K562 (cell line): ENCODE results near the gene TMIGD3. TPM values are rescaled to one million over a fixed set of nuclear protein-coding genes. Genes with fewer than 3 reads are reported as not detected.

ENCODE experiments used
- ATAC-seq: fragments of 200-7000 bp; cut with Tn5 transposase; 3 replicates; pipeline ENCODE4 v1.9.1; 2020; ENCODE audit warnings: moderate library complexity
- Bru-seq: library from RNA; stranded (reverse); fragments of 400-500 nt; gene quantifications from one replicate; lab custom pipeline; 2021; lab: Mats Ljungman, UMichigan
- BruChase-seq, 2 experiments: library from RNA; stranded (reverse); fragments of 400-500 nt; gene quantifications; one replicate each; lab custom pipeline; 2021; lab: Mats Ljungman, UMichigan
- BruUV-seq: library from RNA; stranded (reverse); fragments of 400-500 nt; replicated peaks from 2 replicates; lab custom pipeline; 2021; lab: Mats Ljungman, UMichigan
- CTCF ChIA-PET: fragments of 300-600 bp; formaldehyde crosslinking; extraction: SDS; loops from one replicate; lab custom pipeline; 2021; ENCODE audit warnings: low intra/inter-chr PET ratio; lab: Yijun Ruan, JAX
- POLR2A ChIA-PET: fragments of 300-600, 350-650 bp; sonication (Branson Sonifier 250); formaldehyde crosslinking; extraction: SDS; loops from one replicate; lab custom pipeline; 2021; ENCODE audit warnings: antibody characterized with exemption, inconsistent platforms; lab: Yijun Ruan, JAX
- DNase-seq, 4 experiments: peaks; one replicate each; pipeline versions ENCODE4 v3.0.0 to v3.0.0-alpha.2; 2011 to 2018; ENCODE audit warnings: low spot score in 3 of 4, mixed read lengths in 3 of 4; ENCODE audit errors: extremely low read depth in 1 of 4
- FAIRE-seq: peaks from 2 replicates; lab custom pipeline; 2011; peaks lifted over from hg19 to GRCh38; lab: Jason Lieb, UNC
- H2AFZ ChIP-seq: 2 replicates; pipeline ENCODE4 v1.6.0; 2011; ENCODE audit warnings: low read depth, low read length, control low read depth, inconsistent platforms
- H3K27ac ChIP-seq: fragments of 200-600 bp; 3 replicates; pipeline ENCODE4 v1.8.0; 2011; ENCODE audit warnings: low read depth, mild to moderate bottlenecking, control low read depth, inconsistent platforms, low read length, moderate library complexity, mixed read lengths; ENCODE audit errors: extremely low read depth
- H3K27me3 ChIP-seq, 2 experiments: fragments of 300-600 bp in 1 of 2; 2 replicates in 1 of 2; 3 replicates in 1 of 2; pipeline versions ENCODE4 v1.6.0 to v1.8.0; 2011; ENCODE audit warnings: inconsistent platforms in 2 of 2, low read length in 2 of 2, mild to moderate bottlenecking in 1 of 2, mixed read lengths in 1 of 2, moderate library complexity in 1 of 2; ENCODE audit not compliant: control insufficient read depth in 2 of 2, insufficient read depth in 2 of 2
- H3K36me3 ChIP-seq: fragments of 300-600 bp; 3 replicates; pipeline ENCODE4 v1.8.0; 2011; ENCODE audit warnings: mild to moderate bottlenecking, low read length, inconsistent platforms; ENCODE audit not compliant: control insufficient read depth, insufficient read depth
- H3K4me1 ChIP-seq, 2 experiments: fragments of 200-600 bp in 1 of 2; replicated peaks in 1 of 2; 2 replicates in 1 of 2; 3 replicates in 1 of 2; pipeline versions ENCODE4 v1.5.1 to v1.8.0; 2011; ENCODE audit warnings: inconsistent platforms in 2 of 2, low read length in 2 of 2, mild to moderate bottlenecking in 1 of 2, mixed read lengths in 1 of 2, moderate library complexity in 1 of 2; ENCODE audit not compliant: control insufficient read depth in 2 of 2, insufficient read depth in 2 of 2
- H3K4me2 ChIP-seq: 2 replicates; pipeline ENCODE4 v1.6.1; 2011; ENCODE audit warnings: low read length, control low read depth, inconsistent platforms, mixed read lengths; ENCODE audit not compliant: insufficient read depth
- H3K4me3 ChIP-seq: fragments of 200-600 bp; sonication (generic), shearing (Covaris generic); 2 replicates; pipeline ENCODE4 v1.5.1; 2016; ENCODE audit warnings: control low read depth, inconsistent platforms
- H3K79me2 ChIP-seq: fragments of 200-600 bp; 3 replicates; pipeline ENCODE4 v1.8.0; 2011; ENCODE audit warnings: low read length, inconsistent platforms; ENCODE audit not compliant: control insufficient read depth, insufficient read depth
- H3K9ac ChIP-seq, 2 experiments: 2 replicates each; pipeline versions ENCODE4 v1.6.0 to v1.6.1; 2011; ENCODE audit warnings: low read depth in 2 of 2, low read length in 2 of 2, control low read depth in 1 of 2, inconsistent platforms in 1 of 2, mild to moderate bottlenecking in 1 of 2, mixed read lengths in 1 of 2; ENCODE audit not compliant: insufficient read depth in 1 of 2
- H3K9me1 ChIP-seq: one replicate; pipeline ENCODE4 v1.6.0; 2011; ENCODE audit warnings: inconsistent platforms, mild to moderate bottlenecking, low read length, moderate library complexity; ENCODE audit not compliant: control insufficient read depth, insufficient read depth
- H3K9me3 ChIP-seq: replicated peaks from 2 replicates; pipeline ENCODE4 v1.5.1; 2011; ENCODE audit warnings: low read depth, low read length, inconsistent platforms; ENCODE audit not compliant: control insufficient read depth, insufficient read depth
- H4K20me1 ChIP-seq: replicated peaks from 2 replicates; pipeline ENCODE4 v1.6.1; 2011; ENCODE audit warnings: low read length, inconsistent platforms, mixed read lengths; ENCODE audit not compliant: control insufficient read depth, insufficient read depth
- DDX20 ChIP-seq: fragments of 450-650 bp; IDR thresholded peaks from 2 replicates; pipeline ENCODE4 v1.6.1; 2016; ENCODE audit warnings: missing genetic modification characterization, low read depth, mild to moderate bottlenecking, missing compliant biosample characterization, moderate library complexity
- DPF2 ChIP-seq: fragments of 450-650 bp; IDR thresholded peaks from 2 replicates; pipeline ENCODE4 v1.6.1; 2016
- HMG20B ChIP-seq: fragments of 250-450 bp; sonication (Bioruptor Pico); IDR thresholded peaks from 2 replicates; pipeline ENCODE4 v1.5.0; 2021; ENCODE audit warnings: mild to moderate bottlenecking
- POLR2H ChIP-seq: IDR thresholded peaks from 2 replicates; pipeline ENCODE4 v1.6.1; 2016; ENCODE audit warnings: missing genetic modification characterization, low read depth, mild to moderate bottlenecking, control low read depth, missing compliant biosample characterization, moderate library complexity
- TARDBP ChIP-seq: fragments of 450-650 bp; IDR thresholded peaks from 2 replicates; pipeline ENCODE4 v1.6.1; 2016
- TGIF2 ChIP-seq: sonication (generic); formaldehyde crosslinking; IDR thresholded peaks from 2 replicates; pipeline ENCODE4 v1.8.1; 2022; ENCODE audit warnings: mild to moderate bottlenecking, missing genetic modification reagents, moderate library complexity
- ZNF445 ChIP-seq: fragments of 250-450 bp; sonication (Bioruptor Pico); IDR thresholded peaks from 2 replicates; pipeline ENCODE4 v1.4.0; 2020; ENCODE audit warnings: low read depth, mild to moderate bottlenecking, moderate library complexity
- ZNF561 ChIP-seq: fragments of 450-650 bp; formaldehyde crosslinking; conservative IDR thresholded peaks from 2 replicates; pipeline ENCODE4 v1.4.0; 2020; ENCODE audit warnings: mild to moderate bottlenecking, moderate library complexity
- ZNF76 ChIP-seq: fragments of 250-450 bp; sonication (Bioruptor Pico); IDR thresholded peaks from 2 replicates; pipeline ENCODE4 v1.4.0; 2020; ENCODE audit warnings: mild to moderate bottlenecking, moderate library complexity, borderline replicate concordance
- ZNF778 ChIP-seq: fragments of 450-650 bp; formaldehyde crosslinking; IDR thresholded peaks from 2 replicates; pipeline ENCODE4 v1.4.0; 2020; ENCODE audit warnings: mild to moderate bottlenecking, moderate library complexity
- WGBS: fragments of 100-300 bp; shearing (Covaris generic); methylation state at CpG from one replicate; pipeline ENCODE4 v1.1.6; 2016; ENCODE audit warnings: low coverage, mixed read lengths; ENCODE audit not compliant: insufficient coverage; ENCODE audit errors: missing lambda C conversion rate; 5-methylcytosine and 5-hydroxymethylcytosine counted together
- in situ Hi-C: fragments of 300-500 bp; cut with MboI; formaldehyde crosslinking; loops from 4 replicates; pipeline ENCODE4 v1.15.0; 2018; ENCODE audit warnings: inconsistent platforms, mixed read lengths
- intact Hi-C: fragments of 100-400 bp; cut with micrococcal nuclease; formaldehyde crosslinking; loops from 2 replicates; pipeline ENCODE4 v1.14.2; 2022
- long read RNA-seq, 3 experiments: library from polyadenylated mRNA in 2 of 3; library from RNA in 1 of 3; unstranded in 2 of 3; stranded (forward) in 1 of 3; transcript quantifications; one replicate each; pipeline ENCODE4 v2.0.0, GENCODE V29; 2019 to 2022
- polyA minus RNA-seq, 3 experiments: library from RNA; depleted of rRNA, polyadenylated mRNA; stranded (reverse); fragments of >200 nt; gene quantifications; 2 replicates each; pipeline ENCODE4 v1.2.3, GENCODE V29; 2011
- polyA plus RNA-seq, 8 experiments: library from polyadenylated mRNA; depleted of rRNA in 4 of 8; stranded (reverse) in 5 of 8; unstranded in 3 of 8; fragments of >200 nt; fragmentation: Nextera tagmentation in 2 of 8; fragmentation: Illumina TruSeq in 1 of 8; extraction: Ambion mirVana in 2 of 8; extraction: Trizol in 1 of 8; gene quantifications; 2 replicates each; pipeline versions ENCODE4 v1.2.1 to v1.2.3, GENCODE V29; 2011 to 2014; ENCODE audit warnings: inconsistent platforms in 1 of 8, missing spikeins in 1 of 8
- total RNA-seq, 7 experiments: library from RNA; depleted of rRNA in 6 of 7; stranded (reverse); fragments of >200 nt in 6 of 7; fragmentation: Illumina TruSeq in 2 of 7; extraction: Trizol in 2 of 7; gene quantifications; 2 replicates each; pipeline versions ENCODE4 v1.2.1 to v1.2.3, GENCODE V29; 2011 to 2021; ENCODE audit warnings: low replicate concordance in 1 of 7
- TF ChIP-seq, protein P1 (sequence below), 3 experiments: fragments of 200-800 bp in 1 of 3; fragments of 250-450 bp in 1 of 3; fragments of 450-650 bp in 1 of 3; sonication (Bioruptor Pico) in 1 of 3; sonication (Bioruptor generic) in 1 of 3; formaldehyde crosslinking in 1 of 3; IDR thresholded peaks; 2 replicates each; pipeline versions ENCODE4 v1.6.1 to v1.8.0; 2016 to 2022; ENCODE audit warnings: mild to moderate bottlenecking in 2 of 3, missing genetic modification characterization in 2 of 3, missing compliant biosample characterization in 1 of 3, moderate library complexity in 1 of 3
- TF ChIP-seq, protein P2 (sequence below), 2 experiments: fragments of 450-650 bp in 1 of 2; sonication (generic) in 1 of 2; formaldehyde crosslinking; conservative IDR thresholded peaks; 2 replicates each; pipeline versions ENCODE4 v1.4.0 to v1.8.1; 2020 to 2022; ENCODE audit warnings: mild to moderate bottlenecking in 1 of 2, missing genetic modification reagents in 1 of 2

TMIGD3 gene
- not detected in 2 replicates for total RNA-seq (2011; cell fraction: chromatin; rRNA removed; ENCODE audit: low replicate concordance)
- not detected in 2 replicates for total RNA-seq (2011; cell fraction: nucleolus; rRNA removed)
- not detected in 2 replicates for total RNA-seq (2011; cell fraction: nucleoplasm; rRNA removed)
- not detected in 2 replicates for total RNA-seq (2014; rRNA removed)
- total RNA-seq (2014; rRNA removed; fragmentation: Illumina TruSeq; extraction: Trizol) = not detected in 2 replicates
- 0.11 TPM in 1 of 2 replicates, not detected in the other for total RNA-seq (2015; rRNA removed; fragmentation: Illumina TruSeq; extraction: Trizol)
- total RNA-seq (2021) = 0.13 TPM in 1 of 2 replicates, not detected in the other
- polyA plus RNA-seq (2011; rRNA removed) = not detected in 2 replicates
- polyA plus RNA-seq (2011; cell fraction: cytosol; rRNA removed) = not detected in 2 replicates
- polyA plus RNA-seq (2011; cell fraction: nucleus; rRNA removed) = not detected in 2 replicates
- polyA plus RNA-seq (2012) = not detected in 2 replicates
- not detected in 2 replicates for polyA plus RNA-seq (2014; fragmentation: Illumina TruSeq; extraction: Trizol)
- under 1 TPM in 1 of 2 experiments, not detected in 1; 0.11 TPM for polyA plus RNA-seq (2014; fragmentation: Nextera tagmentation; extraction: Ambion mirVana)
- polyA plus RNA-seq (2014; rRNA removed) = not detected in 2 replicates
- not detected in 2 replicates for polyA minus RNA-seq (2011; rRNA and poly(A)+ RNA removed)
- not detected in 2 replicates for polyA minus RNA-seq (2011; cell fraction: cytosol; rRNA and poly(A)+ RNA removed)
- polyA minus RNA-seq (2011; cell fraction: nucleus; rRNA and poly(A)+ RNA removed) = not detected in 2 replicates
- Bru-seq, nascent RNA = percentile 13 among the genes with signal in this experiment
- percentile 7 among the genes with signal in this experiment for BruChase-seq, experiment 1, labeled RNA remaining after a 2-hour chase
- percentile 1 among the genes with signal in this experiment for BruChase-seq, experiment 2, labeled RNA remaining after a 6-hour chase
- long read RNA-seq, experiment 1 = 0 reads
- long read RNA-seq, experiment 2 = 0 reads
- long read RNA-seq, experiment 3 = 0 reads

DNA sequence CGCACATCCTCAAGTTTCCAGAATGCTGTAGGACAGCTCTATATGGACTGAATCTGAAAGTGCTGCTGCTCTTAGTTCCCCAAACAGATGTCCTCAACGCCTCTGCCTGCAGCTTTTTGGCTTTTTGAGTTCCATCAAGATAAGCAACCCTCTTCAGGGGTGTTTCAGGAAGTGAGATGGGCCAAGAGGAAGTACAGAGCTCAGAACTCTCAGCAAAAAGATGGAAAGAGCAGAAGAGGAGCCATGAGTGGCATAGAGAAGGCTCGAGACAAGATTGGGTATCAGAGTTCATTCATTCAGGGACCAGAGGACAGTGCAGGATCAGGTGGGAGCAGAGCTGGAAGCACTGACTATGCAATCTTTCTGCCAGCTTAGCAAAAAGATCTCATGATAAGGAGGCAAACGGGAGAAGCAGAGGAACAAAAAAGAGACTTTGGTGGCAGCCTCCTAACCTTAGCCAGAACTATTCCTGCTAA is at the start of gene TMIGD3, which contains the start of gene ADORA3:
TSS of gene TMIGD3 (minus strand) at position 49 of the 476 bp plus-strand sequence. CDS start 279 bp downstream, outside the sequence.
TSS of gene ADORA3 (minus strand) at position 49 of the 476 bp plus-strand sequence. CDS start 279 bp downstream, outside the sequence.
- peak in 1 of 4 experiments; percentile 32 for DNase-seq
- in situ Hi-C loops = no loop called here
- Histone ChIP-seq H3K4me1 (peaks cover 17 to 24% of the 10 kb centered on the region in 2 experiments), H3K9me1 (no peaks in the 10 kb centered on the region), H3K9me3 (no peaks in the 10 kb centered on the region), H3K27ac (no peak within 1 kb of the TSS), H3K79me2 (no peaks in the 10 kb centered on the region), H3K36me3 (no peaks in the 10 kb centered on the region), H3K27me3 (peaks cover 4 to 6% of the 10 kb centered on the region in 2 experiments; a peak in 1 of 5 replicates), H3K4me3 (no peak within 1 kb of the TSS), H2AFZ (peak within 1 kb of the TSS; percentile 56), H3K4me2 (peak within 1 kb of the TSS; percentile 52), H4K20me1 (no peaks in the 10 kb centered on the region), H3K9ac (no peak within 1 kb of the TSS)
- WGBS = 7% methylated on average over 4 of the region's 4 CpGs
- ATAC-seq = no peak
- intact Hi-C loops = no loop called here
- peak; percentile 57 for FAIRE-seq
- BruUV-seq = no TSS peak
- POLR2A ChIA-PET = interaction anchor here (0.6 to 1.5 kb wide), 7 partner anchors 9 to 266 kb away, joined by 3 to 4 read pairs (median 3); no protein-coding TSS in a partner anchor
- CTCF ChIA-PET = no interaction called here
- TF ChIP-seq ZNF561 (peak; percentile 21; the same call in 1 of the 2 replicates), POLR2H (tag) (no peak), DDX20 (tag) (peak; percentile 83), HMG20B (0 out of 2 replicates have a peak, but pooled peaks have one; percentile 48), DPF2 (peak; percentile 49; the same call in 1 of the 2 replicates), TARDBP (no peak), ZNF445 (CRISPR knock-in tag) (no peak), ZNF76 (CRISPR knock-in tag) (peak; percentile 81; the same call in 1 of the 2 replicates), ZNF778 (CRISPR knock-in tag) (no peak), TGIF2 (CRISPR knock-in tag) (no peak)
- TF ChIP-seq, protein P1, sequence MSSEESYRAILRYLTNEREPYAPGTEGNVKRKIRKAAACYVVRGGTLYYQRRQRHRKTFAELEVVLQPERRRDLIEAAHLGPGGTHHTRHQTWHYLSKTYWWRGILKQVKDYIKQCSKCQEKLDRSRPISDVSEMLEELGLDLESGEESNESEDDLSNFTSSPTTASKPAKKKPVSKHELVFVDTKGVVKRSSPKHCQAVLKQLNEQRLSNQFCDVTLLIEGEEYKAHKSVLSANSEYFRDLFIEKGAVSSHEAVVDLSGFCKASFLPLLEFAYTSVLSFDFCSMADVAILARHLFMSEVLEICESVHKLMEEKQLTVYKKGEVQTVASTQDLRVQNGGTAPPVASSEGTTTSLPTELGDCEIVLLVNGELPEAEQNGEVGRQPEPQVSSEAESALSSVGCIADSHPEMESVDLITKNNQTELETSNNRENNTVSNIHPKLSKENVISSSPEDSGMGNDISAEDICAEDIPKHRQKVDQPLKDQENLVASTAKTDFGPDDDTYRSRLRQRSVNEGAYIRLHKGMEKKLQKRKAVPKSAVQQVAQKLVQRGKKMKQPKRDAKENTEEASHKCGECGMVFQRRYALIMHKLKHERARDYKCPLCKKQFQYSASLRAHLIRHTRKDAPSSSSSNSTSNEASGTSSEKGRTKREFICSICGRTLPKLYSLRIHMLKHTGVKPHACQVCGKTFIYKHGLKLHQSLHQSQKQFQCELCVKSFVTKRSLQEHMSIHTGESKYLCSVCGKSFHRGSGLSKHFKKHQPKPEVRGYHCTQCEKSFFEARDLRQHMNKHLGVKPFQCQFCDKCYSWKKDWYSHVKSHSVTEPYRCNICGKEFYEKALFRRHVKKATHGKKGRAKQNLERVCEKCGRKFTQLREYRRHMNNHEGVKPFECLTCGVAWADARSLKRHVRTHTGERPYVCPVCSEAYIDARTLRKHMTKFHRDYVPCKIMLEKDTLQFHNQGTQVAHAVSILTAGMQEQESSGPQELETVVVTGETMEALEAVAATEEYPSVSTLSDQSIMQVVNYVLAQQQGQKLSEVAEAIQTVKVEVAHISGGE (CRISPR knock-in tag; IDR thresholded peaks at IDR 0.05) = no peak
- TF ChIP-seq, protein P2, sequence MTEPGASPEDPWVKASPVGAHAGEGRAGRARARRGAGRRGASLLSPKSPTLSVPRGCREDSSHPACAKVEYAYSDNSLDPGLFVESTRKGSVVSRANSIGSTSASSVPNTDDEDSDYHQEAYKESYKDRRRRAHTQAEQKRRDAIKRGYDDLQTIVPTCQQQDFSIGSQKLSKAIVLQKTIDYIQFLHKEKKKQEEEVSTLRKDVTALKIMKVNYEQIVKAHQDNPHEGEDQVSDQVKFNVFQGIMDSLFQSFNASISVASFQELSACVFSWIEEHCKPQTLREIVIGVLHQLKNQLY (CRISPR knock-in tag; conservative IDR thresholded peaks at IDR 0.05) = no peak
